GM18870 (cell line): ENCODE data around the gene ATXN7L1.

Experiments
- ATAC-seq: cut with Tn5 transposase; IDR thresholded peaks from one replicate; pipeline ENCODE4 v1.9.1; 2021; ENCODE audit warnings: moderate library complexity; ENCODE audit not compliant: unreplicated experiment

Gene ATXN7L1, protein sequence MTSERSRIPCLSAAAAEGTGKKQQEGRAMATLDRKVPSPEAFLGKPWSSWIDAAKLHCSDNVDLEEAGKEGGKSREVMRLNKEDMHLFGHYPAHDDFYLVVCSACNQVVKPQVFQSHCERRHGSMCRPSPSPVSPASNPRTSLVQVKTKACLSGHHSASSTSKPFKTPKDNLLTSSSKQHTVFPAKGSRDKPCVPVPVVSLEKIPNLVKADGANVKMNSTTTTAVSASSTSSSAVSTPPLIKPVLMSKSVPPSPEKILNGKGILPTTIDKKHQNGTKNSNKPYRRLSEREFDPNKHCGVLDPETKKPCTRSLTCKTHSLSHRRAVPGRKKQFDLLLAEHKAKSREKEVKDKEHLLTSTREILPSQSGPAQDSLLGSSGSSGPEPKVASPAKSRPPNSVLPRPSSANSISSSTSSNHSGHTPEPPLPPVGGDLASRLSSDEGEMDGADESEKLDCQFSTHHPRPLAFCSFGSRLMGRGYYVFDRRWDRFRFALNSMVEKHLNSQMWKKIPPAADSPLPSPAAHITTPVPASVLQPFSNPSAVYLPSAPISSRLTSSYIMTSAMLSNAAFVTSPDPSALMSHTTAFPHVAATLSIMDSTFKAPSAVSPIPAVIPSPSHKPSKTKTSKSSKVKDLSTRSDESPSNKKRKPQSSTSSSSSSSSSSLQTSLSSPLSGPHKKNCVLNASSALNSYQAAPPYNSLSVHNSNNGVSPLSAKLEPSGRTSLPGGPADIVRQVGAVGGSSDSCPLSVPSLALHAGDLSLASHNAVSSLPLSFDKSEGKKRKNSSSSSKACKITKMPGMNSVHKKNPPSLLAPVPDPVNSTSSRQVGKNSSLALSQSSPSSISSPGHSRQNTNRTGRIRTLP

DNA sequence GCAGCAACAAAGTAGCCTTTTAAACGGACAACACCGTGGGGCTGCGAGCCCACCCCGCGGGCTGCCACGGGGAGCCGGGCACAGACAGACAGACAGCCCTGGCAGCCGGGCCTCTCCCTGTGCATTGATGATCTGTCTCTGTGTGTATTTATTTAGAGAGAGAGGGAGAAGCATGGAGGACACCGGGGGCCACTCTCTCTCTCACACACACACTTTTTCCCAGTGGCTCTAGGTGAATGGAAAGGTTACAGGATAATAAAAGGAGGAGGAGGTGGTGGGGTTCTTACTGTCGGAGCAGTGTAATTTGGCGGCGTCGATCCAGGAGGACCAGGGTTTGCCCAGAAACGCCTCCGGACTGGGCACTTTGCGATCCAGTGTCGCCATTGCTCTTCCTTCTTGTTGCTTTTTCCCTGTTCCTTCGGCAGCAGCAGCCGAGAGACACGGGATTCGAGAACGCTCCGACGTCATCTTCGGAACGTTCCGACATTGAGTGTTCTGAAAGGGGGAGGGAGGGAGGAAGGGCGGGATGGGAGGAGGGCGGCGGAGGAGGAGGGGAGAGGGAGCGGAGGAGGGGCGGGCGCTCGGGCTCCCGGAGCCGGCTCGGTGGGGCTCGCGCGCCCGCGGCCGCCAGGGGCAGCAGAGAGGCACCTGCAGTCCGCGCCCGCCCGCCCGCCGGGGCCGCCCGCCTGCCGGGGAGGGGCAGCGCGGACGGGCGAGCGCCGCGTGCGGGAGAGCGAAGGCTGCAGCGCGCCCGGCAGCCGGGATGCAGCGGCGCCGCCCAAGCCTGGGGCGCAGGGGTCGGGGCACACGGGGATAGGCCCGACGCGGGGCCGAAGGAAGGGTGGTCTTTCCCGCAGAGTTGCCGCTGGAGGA lies at the start of gene ATXN7L1:
ATXN7L1 (minus strand) TSS at position 509 of the 873 bp plus-strand sequence; CDS start at position 468, 41 bp downstream.
- no peak for ATAC-seq

- ATAC-seq = no peak
Observed at GRCh38 chr7:105926131-105926530, 49.7 kb upstream of the ATXN7L1 start.

DNA sequence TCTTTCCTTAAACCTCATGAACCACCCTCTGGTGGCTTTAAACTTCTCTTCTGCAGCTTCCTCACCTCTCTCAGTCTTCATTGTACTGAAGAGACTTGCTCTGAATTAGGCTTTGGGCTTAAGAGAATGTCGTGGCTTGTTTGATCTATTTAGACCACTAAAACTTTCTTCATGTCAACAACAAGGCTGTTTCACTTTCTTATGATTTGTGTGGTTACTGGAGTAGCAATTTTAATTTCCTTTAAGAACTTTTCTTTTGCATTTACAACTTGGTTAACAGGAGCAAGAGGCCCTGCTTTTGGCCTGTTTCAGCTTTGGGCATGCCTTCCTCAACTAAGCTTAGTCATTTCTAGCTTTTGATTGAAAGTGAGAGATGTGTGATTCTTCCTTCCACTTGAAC lies 48.5 kb upstream of the ATXN7L1 start:
- ATAC-seq = no peak

GRCh38 chr7:105920766-105921165 lies 44.4 kb upstream of the ATXN7L1 start:
- no peak for ATAC-seq

- no peak for ATAC-seq
Observed at GRCh38 chr7:105917659-105918058, 41.3 kb upstream of the ATXN7L1 start.

GRCh38 chr7:105916603-105917002 lies 40.2 kb upstream of the ATXN7L1 start:
- no peak for ATAC-seq

DNA sequence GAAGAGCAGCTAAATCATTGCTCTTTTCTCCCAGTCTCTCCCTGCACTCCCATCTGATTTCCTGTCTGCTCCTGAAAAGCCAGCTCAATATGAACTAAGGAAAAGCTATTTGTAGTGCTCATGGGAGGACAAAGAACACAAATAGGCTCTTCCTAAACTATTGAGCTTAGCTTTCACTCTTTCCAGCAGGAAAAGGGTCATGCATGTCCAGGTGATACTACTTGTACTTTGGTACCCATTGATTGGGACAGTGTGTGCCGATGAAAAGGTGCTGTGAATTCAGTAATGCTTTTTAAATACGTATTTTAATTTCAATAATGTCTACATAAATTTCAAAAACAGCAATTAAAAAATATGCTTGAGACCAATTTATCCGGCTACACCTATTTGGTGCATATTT lies 37.5 kb upstream of the ATXN7L1 start:
- no peak for ATAC-seq

GRCh38 chr7:105911961-105912575 lies 35.7 kb upstream of the ATXN7L1 start:
- ATAC-seq = no peak

GRCh38 chr7:105910172-105910571 lies 33.8 kb upstream of the ATXN7L1 start:
- ATAC-seq = no peak

DNA sequence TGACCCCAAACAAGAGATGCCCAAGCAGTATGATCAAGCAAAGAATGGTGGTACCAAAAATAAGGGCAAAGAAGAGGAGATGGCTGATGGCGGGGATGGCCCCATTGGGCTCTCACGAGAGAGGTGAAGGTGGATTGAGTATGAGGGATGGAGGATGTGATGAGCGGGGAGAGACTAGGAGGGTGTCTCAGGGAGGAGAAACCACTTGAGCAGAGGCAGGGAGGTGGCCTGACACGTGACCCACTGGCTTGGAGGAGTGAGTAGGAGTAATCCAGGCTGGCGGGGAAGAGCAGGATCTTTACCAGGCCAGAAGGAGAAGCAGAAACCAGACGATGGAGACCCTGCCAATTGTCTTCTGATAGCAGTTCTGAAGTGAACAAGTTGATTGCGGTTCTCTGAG lies 33.3 kb upstream of the ATXN7L1 start:
- ATAC-seq = no peak

- ATAC-seq = no peak
Observed at GRCh38 chr7:105907129-105907846, 30.9 kb upstream of the ATXN7L1 start.

- ATAC-seq = no peak
Observed at GRCh38 chr7:105906695-105907094, 30.3 kb upstream of the ATXN7L1 start.

DNA sequence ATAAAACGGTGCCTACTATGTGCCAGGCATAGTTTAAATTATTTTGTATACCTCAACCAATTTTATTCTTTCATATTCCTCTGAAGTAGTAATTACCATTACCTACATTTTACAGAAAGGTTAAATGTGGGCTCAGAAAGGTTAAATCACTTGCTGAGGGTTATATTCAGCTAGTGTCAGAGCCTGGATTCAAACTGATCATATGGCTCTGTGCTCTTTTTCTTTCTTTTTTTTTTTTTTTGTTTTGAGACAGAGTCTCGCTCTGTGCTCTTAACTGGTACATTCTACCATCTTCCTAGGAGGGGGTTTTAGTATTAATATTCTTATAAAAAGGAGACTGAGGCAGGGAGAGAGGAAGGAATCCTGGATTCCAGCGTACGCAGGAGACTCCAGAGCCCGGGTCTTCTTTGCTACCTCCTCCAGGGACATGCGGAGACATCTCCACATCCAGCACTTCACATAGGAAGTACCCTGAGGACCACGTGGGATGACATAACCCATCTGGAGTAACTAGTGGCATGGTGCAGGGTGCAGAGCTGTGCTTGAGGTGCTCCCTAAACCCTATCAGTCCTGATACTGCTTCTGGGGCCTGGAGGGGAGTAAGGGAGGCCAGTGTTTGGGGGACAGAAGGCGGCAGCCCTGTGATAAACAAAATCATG lies 29.6 kb upstream of the ATXN7L1 start:
- ATAC-seq = no peak

- no peak for ATAC-seq
Observed at GRCh38 chr7:105905209-105905909, 29.0 kb upstream of the ATXN7L1 start.

DNA sequence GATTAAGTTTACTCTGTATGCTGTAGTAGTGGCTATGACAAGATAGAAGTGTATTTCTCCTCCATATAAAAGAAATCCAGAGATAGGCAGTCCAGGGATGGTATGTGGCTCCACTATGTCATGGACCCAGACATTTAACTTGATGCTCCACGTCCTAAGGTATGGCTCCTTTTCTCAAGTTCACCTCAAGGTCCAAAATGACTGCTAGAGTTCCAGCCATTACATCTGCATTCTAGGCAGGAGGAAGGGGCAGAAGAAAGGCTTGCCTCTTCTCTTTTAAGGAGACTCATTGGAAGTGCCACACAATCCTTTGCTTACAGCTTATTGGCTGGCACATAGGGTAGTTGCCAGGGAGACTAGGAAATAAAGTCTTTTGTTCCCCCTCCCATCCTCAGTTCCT lies 27.7 kb upstream of the ATXN7L1 start:
- ATAC-seq = no peak

DNA sequence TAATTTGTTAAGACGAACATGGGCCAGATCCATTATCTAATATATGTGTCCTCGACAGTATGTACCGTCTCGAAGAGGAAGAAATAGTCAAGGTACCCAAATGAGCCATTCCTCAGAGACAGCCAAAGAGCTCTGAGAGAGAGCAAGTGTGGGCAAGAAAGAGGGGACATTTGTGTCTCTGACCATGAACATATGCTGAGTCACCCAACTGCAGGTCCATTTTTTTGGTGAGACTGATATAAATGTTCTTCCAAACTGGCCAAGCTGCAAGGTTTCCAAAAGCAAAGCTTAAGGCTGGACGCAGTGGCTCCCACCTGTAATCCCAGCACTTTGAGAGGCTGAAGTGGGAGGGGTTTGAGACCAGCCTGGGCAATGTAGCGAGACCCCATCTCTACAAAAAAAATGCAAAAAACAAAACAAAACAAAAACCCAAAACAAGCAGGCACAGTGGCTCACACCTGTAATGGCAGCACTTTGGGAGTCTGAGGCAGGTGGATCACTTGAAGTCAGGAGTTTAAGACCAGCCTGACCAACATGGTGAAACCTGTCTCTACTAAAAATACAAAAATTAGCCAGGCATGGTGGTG lies 26.0 kb upstream of the ATXN7L1 start:
- no peak for ATAC-seq

GRCh38 chr7:105897999-105898398 lies 21.6 kb upstream of the ATXN7L1 start:
- no peak for ATAC-seq

DNA sequence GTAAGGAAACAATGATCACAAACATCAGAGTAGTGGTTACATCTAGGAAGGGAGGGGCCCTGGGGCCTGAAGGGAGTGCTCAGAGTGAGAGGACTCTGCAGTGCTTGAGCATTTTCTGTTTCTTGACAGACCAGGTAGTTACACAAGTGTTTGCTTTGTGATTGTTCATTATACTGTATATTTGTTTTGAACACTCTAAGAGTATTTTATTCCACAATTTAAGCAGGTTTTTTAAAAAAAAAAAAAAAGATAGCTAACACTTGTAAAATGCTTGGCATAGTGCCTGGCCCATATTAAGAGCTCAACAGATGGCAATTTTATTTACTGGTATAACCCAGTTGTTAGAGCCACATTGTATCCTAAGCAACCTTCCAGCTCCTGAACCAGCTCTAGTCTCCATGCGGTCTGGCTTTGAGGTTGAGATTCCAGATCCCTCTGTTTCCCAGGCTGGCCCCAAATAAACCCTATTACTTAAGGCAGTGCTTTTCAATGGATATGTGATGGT lies 20.1 kb upstream of the ATXN7L1 start:
- ATAC-seq = no peak
